Measurements from ENCODE around the gene CTPS1.

Gene CTPS1

DNA sequence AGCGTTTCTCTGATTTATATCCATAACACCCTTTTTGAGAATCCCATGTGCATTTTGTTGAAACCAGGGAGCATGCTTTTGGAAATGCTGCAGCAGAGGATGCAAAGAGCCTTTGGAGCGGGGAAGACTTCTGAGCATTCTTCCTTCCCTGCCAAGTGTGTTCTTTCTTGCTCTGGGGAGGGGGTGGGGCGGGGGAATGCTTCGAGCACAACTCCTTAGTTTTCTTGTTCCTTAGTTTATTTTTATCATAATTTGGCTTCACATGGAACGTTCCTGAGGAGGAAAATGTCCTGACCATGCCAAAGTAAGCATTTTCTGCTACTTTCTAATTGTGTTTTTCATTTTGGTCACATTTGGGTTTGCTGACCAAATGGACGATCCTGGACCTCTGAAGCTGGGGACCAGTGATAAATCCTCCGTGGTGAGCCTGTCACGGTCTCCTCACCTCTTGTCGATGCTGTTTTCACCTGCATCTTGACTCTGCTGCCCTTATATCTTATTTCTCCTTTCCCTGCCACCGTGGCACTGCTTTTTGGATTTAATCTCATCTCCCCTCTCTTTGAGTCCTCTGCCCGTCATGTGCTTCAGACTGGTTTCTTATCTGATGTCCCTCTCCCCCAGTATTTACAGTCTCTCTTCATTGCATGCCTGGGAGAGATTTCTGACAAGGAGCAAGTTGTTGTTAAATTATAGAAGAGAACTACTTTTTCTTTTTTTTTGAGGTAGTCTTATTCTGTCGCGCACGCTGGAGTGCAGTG is 2.4 kb downstream of the CTPS1 start:
- H3K36me3 Mint-ChIP-seq, result peaks cover 21% of the 10 kb centered on the region
- H3K27me3 Mint-ChIP-seq, result no peaks in the 10 kb centered on the region
- no peak for ATAC-seq
- peaks cover 27% of the 10 kb centered on the region for H3K4me1 Mint-ChIP-seq
- H3K4me3 Mint-ChIP-seq, result no peak overlapping the region
- H3K9me3 Mint-ChIP-seq, result no peaks in the 10 kb centered on the region
- H3K27ac Mint-ChIP-seq, result no peak overlapping the region

DNA sequence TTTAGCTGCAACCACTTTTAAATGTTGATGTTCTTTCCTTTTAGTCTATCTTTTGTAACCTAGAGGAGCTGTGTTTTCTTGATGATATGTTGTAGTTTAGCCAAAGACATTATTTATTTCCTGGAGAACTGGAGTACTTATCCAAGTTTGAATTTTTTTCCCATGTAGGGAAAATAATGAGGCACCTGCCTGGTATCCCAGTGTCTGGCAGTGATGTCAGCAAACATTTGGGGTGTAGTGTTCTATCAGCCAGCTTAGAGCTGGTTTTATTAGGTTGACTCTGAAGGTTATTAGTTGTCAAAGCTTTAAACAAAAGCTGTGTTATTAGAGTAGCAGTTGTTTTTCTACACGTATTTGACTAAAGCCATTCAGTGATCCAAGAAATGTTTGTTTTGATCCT is 3.2 kb downstream of the CTPS1 start:
- no peak for ATAC-seq
- Mint-ChIP-seq H3K4me3 (no peak overlapping the region), H3K27me3 (no peaks in the 10 kb centered on the region), H3K27ac (no peak overlapping the region), H3K4me1 (peaks cover 27% of the 10 kb centered on the region), H3K36me3 (peaks cover 27% of the 10 kb centered on the region), H3K9me3 (no peaks in the 10 kb centered on the region)

DNA sequence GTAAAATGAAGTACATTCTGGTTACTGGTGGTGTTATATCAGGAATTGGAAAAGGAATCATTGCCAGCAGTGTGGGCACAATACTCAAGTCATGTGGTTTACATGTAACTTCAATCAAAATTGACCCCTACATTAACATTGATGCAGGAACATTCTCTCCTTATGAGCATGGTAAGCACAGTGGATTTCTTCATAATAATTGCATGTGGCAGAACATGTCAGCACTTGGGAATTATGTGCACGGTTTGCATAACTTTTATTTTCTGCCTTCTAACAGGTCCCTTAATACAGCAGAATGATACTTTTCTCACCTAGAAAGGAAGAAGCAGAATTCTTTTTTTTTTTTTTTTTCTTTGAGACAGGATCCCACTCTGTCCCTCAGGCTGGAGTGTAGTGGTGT is 3.8 kb downstream of the CTPS1 start:
- Mint-ChIP-seq H3K4me3 (no peak overlapping the region), H3K9me3 (no peaks in the 10 kb centered on the region), H3K36me3 (peaks cover 30% of the 10 kb centered on the region), H3K27me3 (no peaks in the 10 kb centered on the region), H3K4me1 (peaks cover 27% of the 10 kb centered on the region), H3K27ac (no peak overlapping the region)
- no peak for ATAC-seq

DNA sequence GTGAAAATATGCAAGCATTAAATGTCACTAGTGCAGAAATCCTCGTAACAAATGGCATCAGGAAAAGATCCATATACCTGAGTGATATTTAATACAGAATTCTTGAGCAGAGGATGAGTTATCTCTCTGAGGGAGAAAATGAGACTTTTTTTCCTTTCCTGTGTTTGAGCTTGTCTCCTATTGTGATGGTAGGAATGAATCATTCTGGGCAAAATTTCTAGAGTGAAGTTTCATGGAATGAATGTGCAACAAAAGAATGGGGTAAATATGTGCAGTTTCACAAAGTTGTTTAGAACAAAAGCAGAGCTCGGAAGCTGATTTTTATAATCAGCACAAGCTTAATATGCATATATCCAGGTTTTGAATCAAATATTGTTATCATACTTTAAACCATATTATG is 4.6 kb downstream of the CTPS1 start:
- Mint-ChIP-seq H3K27me3 (no peaks in the 10 kb centered on the region), H3K4me3 (no peak overlapping the region), H3K27ac (no peak overlapping the region), H3K36me3 (peaks cover 38% of the 10 kb centered on the region), H3K9me3 (no peaks in the 10 kb centered on the region), H3K4me1 (peaks cover 21% of the 10 kb centered on the region)
- ATAC-seq, result no peak

DNA sequence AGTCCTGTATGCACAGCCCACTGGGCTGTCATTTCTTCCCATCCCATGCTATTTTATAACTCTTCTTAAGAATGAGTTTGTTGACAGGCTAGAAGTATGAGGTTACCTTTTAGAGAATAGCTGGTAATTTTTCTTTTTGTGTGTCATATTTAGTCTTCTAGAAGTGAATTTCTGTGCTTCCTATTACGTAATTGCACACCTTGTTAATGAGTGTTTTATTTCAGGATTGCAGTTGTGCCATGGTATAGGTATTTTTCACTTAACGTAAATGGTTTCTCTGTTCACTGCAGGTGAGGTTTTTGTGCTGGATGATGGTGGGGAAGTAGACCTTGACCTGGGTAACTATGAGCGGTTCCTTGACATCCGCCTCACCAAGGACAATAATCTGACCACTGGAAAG is 5.0 kb downstream of the CTPS1 start:
- peaks cover 43% of the 10 kb centered on the region for H3K36me3 Mint-ChIP-seq
- H3K4me1 Mint-ChIP-seq, result peaks cover 20% of the 10 kb centered on the region
- no peaks in the 10 kb centered on the region for H3K27me3 Mint-ChIP-seq
- no peak for ATAC-seq
- no peak overlapping the region for H3K27ac Mint-ChIP-seq
- H3K9me3 Mint-ChIP-seq, result no peaks in the 10 kb centered on the region
- H3K4me3 Mint-ChIP-seq, result no peak overlapping the region

DNA sequence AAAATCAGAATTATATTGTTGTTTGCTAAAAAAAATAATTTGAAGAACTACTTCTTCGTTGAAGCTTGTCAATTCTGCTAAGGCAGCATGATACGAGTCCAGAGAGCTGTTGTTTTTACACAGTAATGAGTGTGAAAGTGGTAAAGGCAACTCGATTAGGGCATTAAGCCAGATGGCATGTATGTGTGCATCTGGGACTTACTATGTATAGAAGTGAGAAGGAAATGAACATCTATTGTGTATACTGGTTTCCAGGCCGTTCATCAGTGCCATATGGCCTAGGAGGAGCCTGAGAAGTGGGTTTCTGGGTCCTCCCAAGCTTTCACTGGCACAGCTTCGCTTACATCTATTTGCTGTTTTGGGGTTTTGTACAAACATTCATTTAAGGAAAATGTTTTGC is 5.7 kb downstream of the CTPS1 start:
- peaks cover 20% of the 10 kb centered on the region for H3K4me1 Mint-ChIP-seq
- no peaks in the 10 kb centered on the region for H3K9me3 Mint-ChIP-seq
- H3K27ac Mint-ChIP-seq, result no peak overlapping the region
- H3K36me3 Mint-ChIP-seq, result peaks cover 48% of the 10 kb centered on the region
- H3K4me3 Mint-ChIP-seq, result no peak overlapping the region
- H3K27me3 Mint-ChIP-seq, result no peaks in the 10 kb centered on the region
- ATAC-seq, result no peak

DNA sequence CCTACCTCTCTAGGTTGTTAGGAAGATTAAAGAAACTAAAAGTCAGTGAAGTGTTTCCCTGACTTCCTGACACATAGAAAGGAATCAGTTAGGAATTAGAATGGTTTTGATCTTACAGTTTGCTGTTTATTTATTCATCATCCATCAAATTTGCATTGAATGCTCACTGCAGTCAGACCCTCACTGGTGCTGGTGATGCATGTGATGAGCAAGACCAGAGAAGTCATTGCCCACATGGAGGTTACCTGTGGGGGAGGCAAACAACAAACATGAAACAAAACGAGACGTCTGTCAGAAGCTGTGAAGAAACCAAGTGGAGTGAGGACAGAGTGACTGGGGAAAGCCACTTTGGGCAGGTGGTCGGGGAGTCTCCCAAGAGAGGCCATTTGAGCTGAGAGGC is 6.4 kb downstream of the CTPS1 start:
- Mint-ChIP-seq H3K36me3 (peaks cover 55% of the 10 kb centered on the region), H3K27ac (no peak overlapping the region), H3K4me1 (peaks cover 14% of the 10 kb centered on the region), H3K9me3 (no peaks in the 10 kb centered on the region), H3K4me3 (no peak overlapping the region), H3K27me3 (no peaks in the 10 kb centered on the region)
- no peak for ATAC-seq

DNA sequence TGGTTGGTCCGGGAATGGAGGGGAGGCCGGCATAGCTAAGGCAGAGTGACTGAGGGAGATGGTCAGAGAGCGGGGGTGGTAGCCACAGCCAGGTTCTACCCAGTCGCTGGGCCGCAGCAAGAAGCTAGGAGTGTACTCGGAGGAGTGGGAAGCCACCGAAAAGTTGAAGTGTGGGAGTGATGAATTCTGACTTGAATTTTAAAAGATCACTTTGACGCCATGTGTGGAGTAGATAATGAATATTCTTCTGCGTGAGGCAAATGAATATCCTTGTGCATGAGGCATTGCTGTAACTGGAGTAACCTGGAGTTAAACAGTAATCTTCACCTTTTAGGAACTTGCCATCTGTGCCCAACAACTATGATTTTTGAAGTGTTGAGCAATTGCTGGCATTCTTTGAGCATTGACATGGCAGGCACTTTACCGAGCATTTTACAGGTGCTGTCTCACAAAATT is 6.9 kb downstream of the CTPS1 start:
- Mint-ChIP-seq H3K4me1 (peaks cover 9% of the 10 kb centered on the region), H3K27ac (no peak overlapping the region), H3K27me3 (no peaks in the 10 kb centered on the region), H3K9me3 (no peaks in the 10 kb centered on the region), H3K4me3 (no peak overlapping the region), H3K36me3 (peaks cover 59% of the 10 kb centered on the region)
- no peak for ATAC-seq

DNA sequence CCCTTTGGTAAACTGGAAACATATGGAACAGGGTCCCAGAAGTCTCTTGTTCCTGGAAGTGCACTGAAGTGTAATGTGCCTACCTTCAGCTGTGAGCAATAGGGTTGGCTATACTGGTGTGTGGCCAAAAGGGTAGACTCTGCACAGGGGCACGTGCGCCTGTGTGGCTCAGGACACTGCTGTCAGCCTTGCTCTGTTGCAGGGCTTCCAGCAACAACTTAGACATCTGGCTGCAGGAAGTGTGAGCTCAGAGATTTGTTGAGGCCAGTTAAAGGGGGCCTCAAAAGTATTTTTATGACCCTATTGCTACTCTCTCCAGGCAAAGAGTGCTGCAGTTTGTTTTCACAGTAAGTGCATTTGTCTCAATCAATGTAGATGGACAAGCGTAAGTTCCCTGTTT is 7.5 kb downstream of the CTPS1 start:
- no peak for ATAC-seq
- Mint-ChIP-seq H3K36me3 (peaks cover 64% of the 10 kb centered on the region), H3K9me3 (no peaks in the 10 kb centered on the region), H3K27me3 (no peaks in the 10 kb centered on the region), H3K4me1 (peaks cover 5% of the 10 kb centered on the region), H3K27ac (no peak overlapping the region), H3K4me3 (no peak overlapping the region)

DNA sequence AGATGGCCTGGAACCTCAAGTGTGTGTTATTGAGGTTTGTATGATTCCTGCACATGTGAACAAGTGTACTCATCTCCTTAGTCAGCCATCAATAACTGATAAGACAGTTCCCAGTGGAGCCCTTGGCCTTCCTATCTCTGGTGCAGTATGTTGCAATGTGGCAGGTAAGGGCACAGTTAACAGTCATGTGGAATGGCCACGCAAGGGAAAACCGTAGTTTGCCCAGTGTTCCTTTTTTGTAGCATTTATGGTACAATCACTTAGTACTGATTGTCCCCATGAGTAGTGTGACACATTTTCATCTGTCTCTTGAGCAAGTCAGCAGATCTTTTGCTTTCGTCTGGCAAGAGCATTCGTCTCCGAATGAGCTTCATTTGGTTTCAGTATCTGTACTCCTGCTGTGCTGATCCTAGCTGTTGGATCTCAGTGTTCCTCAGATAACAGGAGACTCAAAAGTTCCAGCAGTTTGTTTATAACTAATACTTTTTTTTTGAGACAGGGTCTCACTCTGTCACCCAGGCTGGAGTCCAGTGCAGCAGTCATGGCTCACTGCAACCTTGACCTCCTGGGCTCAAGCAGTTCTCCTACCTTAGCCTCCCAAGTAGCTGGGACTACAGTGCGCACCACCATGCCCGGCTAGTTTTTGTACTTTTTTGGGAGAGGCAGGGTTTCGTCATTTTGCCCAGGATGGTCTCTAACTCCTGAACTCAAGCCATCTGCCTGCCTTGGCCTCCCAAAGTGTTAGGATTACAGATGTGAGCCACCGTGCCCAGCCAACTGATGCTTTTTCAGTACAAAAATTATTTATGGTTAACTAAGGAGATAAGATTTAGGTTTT is 8.2 kb downstream of the CTPS1 start:
- Mint-ChIP-seq H3K27ac (no peak overlapping the region), H3K4me3 (no peak overlapping the region), H3K9me3 (no peaks in the 10 kb centered on the region), H3K36me3 (peaks cover 65% of the 10 kb centered on the region), H3K4me1 (no peaks in the 10 kb centered on the region), H3K27me3 (no peaks in the 10 kb centered on the region)
- ATAC-seq, result no peak

DNA sequence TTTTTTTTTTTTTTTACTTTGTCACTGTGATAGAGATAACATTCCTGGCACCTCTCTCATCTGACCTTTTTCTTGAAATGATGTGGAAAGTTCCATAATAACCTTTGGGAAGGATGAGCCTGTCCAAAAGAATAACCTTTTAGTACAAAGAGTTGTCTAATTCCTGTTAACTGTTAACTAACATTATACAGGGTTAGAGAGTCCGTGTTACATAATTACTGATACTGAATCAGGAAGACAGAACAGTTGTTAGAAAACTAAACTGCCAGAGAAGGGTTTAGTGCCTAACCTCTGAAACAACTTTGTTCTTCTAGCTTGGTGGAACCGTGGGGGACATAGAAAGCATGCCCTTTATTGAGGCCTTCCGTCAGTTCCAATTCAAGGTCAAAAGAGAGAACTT is 8.8 kb downstream of the CTPS1 start:
- H3K4me3 Mint-ChIP-seq, result no peak overlapping the region
- no peaks in the 10 kb centered on the region for H3K27me3 Mint-ChIP-seq
- H3K36me3 Mint-ChIP-seq, result peaks cover 65% of the 10 kb centered on the region
- ATAC-seq, result no peak
- no peaks in the 10 kb centered on the region for H3K4me1 Mint-ChIP-seq
- no peak overlapping the region for H3K27ac Mint-ChIP-seq
- no peaks in the 10 kb centered on the region for H3K9me3 Mint-ChIP-seq

DNA sequence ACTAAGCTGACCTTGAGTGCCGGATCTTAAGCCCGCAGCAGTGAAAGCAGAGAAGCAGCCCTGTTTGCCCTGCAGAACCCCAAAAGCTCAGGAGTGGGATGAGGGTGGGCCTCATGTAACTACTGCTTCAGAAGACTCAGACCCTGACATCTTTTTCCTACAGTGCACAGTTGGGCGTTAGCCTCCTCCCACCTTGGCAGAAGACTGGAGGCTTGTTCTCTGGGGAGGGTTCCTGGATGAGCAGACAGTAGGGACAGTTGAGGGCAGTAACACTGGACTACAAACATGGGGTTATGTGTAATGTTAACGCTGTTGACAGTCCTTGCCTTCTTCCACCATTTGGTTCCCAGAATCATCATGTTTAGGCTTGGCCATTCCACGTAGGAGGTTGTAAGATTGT is 9.6 kb downstream of the CTPS1 start:
- Mint-ChIP-seq H3K27ac (no peak overlapping the region), H3K36me3 (peaks cover 65% of the 10 kb centered on the region), H3K27me3 (no peaks in the 10 kb centered on the region), H3K9me3 (no peaks in the 10 kb centered on the region), H3K4me1 (no peaks in the 10 kb centered on the region), H3K4me3 (no peak overlapping the region)
- no peak for ATAC-seq

DNA sequence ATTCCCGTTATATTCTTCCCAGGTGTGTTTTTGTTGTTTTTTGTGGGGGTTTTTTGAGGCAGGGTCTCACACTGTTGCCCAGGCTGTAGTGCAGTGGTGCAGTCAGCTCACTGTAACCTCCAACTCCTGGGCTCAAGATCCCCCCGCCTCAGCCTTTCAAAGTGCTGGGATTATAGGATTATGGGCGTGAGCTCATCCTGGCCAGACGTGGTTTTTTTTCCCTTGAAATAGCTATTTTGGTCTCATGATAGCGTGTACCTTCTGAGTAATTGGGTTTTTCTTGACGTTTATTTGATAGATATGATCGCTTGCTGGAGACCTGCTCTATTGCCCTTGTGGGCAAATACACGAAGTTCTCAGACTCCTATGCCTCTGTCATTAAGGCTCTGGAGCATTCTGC is 17.6 kb downstream of the CTPS1 start:
- Mint-ChIP-seq H3K36me3 (peaks cover 69% of the 10 kb centered on the region), H3K9me3 (no peaks in the 10 kb centered on the region), H3K4me1 (peaks cover 3% of the 10 kb centered on the region), H3K27me3 (no peaks in the 10 kb centered on the region), H3K27ac (no peak overlapping the region), H3K4me3 (no peak overlapping the region)
- ATAC-seq, result no peak

DNA sequence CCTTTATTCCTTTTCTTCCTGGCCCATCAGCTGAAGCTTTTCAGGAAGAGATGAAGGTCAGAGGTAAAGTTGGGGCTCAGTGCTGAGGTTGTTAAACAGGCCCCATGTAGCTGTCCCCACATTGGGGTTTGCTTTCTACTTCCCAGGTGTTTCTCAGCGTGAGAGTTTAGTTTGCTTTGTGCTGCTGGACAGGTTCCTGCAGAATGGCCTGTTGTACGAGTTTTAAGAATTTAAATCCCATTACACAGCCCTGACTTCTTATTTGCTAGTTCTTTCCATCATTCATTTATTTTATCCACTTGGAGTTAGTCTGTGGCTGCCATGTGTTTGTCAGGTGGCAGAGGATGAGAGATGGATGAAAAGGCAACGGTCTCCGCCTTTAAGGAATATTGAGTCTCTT is 19.2 kb downstream of the CTPS1 start:
- Mint-ChIP-seq H3K27me3 (no peaks in the 10 kb centered on the region), H3K36me3 (peaks cover 79% of the 10 kb centered on the region), H3K4me3 (no peak overlapping the region), H3K9me3 (no peaks in the 10 kb centered on the region), H3K4me1 (peaks cover 17% of the 10 kb centered on the region), H3K27ac (no peak overlapping the region)
- ATAC-seq, result no peak

DNA sequence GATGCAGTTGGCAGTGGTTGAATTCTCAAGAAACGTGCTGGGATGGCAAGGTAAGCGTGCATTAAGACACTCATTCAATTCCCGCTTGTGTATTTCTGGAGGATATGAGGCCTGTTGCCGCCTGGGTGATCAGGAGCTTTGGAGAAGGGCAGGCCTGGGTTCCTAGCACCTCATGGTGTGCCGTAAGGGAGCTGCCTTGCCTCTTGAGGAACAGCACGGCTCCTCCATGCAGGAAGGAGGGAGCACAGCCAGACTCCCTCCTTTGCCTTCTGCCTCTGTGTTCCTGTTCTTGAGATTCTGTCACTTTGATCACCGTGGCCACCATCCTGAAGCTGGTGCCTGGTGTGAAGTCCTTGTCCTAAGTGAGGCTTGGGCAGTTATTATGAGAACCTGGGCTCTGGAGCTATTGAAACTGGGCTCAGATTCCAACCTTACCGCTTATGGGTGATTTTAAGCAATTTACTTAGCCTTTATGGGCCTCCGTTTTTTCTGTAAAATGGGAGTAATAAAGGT is 23.7 kb downstream of the CTPS1 start:
- ATAC-seq, result no peak
- no peaks in the 10 kb centered on the region for H3K9me3 Mint-ChIP-seq
- H3K27me3 Mint-ChIP-seq, result no peaks in the 10 kb centered on the region
- peaks cover 21% of the 10 kb centered on the region for H3K4me1 Mint-ChIP-seq
- H3K36me3 Mint-ChIP-seq, result peaks cover 81% of the 10 kb centered on the region
- H3K27ac Mint-ChIP-seq, result no peak overlapping the region
- no peak overlapping the region for H3K4me3 Mint-ChIP-seq
